ENCODE measurements around the gene FKBP10. TPM values are rescaled to one million over a fixed set of nuclear protein-coding genes. Genes with fewer than 3 reads are reported as not detected.

Gene FKBP10
- total RNA-seq, 1 experiment from 2014 or later: 68.0 TPM

DNA sequence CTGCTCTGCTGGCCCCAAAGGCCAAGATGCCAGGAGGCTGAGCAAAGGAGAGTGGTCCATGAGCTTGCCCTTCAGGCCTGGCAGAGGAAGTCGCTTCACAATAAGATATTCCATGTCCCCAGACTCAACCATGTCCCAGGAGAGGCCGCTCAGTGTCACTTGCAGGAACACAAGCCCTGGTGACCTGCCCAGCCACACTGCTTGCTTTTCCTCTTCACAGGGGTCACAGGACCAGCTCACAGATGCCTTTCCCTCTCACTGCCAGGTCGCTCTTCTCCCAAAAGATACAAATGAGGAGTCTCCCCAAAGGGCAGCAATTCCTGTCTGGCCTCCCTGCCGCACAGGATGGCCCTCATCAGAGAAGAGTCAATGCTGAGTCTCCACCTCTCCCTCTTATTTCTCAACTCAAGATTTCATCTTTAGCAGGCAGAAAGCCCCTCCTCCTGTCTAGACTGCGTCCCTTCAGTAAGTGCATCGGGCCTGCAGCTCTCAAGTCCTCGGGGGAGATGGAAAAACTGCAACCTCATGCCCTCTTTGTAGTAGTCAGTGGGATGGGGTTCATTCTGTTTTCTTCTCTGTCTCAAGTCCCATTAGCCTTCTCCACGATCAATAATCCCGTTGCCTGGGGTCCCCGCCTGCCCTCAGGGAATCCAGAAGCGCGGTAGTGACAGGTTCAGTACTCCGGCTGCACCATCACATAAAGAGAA, 31.2 kb upstream of the FKBP10 start:
- no peak for DNase-seq (ENCODE audit: low spot score)

DNA sequence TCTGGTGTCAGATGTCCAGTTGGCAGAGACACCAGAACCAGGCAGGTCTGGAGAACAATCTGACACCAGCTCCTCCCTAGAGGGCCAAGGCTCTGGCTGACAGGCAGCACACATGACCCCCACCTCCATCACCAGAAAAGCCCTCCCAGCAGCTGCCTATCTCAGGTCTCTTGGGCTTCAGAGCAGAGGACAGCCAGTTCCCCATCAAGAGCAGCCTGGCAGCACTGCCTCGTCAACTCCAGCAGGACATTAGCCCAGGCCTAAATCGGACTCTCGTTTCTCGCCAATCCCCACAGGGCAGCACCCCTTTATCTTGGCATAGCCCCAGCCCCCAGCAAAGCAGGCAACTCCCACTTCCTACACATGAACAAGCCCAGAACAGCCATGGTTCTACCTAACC, 30.7 kb upstream of the FKBP10 start:
- DNase-seq (ENCODE audit: low spot score): no peak

DNA sequence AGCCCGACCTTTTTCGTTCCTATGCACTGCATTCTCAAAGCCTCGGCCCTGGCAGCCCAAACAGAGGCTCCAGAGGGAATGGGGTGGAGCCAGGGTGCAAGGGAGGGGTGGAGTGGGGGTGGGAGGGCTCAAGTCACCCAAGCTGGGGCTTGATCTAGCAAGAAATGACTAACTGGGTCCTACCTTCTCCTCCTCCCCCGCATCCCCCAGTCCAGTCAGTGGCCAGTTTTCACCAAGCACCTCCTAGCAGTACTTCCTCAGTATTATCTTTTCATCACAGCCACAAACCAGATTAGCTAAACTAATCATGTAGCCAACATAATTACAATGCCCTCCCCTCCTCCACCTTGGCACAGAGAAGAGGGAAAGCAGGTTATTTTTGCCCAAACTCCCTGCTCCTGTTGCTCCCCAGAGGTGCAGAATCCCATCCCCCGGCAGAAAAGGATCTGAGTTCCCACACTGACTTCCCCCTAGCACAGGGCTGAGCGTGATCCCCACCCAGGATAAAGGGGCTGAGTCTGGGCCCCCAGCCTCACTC, 28.5 kb upstream of the FKBP10 start:
- DNase-seq (ENCODE audit: low spot score): peak; percentile 81

DNA sequence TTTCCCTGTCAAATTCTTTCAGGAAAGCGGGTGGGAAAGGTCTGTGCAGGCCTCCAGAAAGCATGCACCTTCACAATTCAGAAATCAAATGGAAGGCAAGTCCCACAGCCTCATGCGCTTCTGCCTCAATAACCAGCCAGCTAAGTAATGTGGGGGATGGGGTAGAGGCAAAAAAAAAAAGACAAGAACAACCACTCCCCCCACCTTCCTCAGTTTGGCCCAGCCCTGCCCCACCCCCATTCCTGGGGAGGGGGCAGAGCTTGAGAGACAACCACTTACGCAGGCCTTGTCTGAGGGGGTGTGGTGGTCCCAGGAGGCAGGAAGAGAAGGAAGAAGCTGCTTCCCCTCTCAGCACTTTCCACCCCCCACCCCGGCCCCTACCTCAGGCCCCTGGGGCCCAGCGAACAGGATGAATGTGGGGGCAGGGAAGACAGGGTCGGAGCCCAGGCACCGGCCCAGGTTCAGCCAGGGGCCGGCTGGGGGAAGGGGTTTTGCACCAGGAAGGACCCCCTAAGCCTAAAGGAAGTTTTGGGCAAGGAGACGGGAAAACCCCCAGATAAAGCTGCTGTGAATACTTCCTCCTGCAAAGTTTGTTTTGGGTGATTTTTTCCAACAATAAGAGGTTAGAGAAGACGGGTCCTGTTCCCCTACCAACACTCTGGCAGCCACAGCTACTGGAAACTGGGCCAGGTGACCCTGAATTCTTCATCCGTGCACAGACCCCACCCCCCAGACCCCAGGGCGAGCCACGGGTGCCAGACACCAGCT, 27.5 kb upstream of the FKBP10 start:
- DNase-seq (ENCODE audit: low spot score): peak; percentile 64

DNA sequence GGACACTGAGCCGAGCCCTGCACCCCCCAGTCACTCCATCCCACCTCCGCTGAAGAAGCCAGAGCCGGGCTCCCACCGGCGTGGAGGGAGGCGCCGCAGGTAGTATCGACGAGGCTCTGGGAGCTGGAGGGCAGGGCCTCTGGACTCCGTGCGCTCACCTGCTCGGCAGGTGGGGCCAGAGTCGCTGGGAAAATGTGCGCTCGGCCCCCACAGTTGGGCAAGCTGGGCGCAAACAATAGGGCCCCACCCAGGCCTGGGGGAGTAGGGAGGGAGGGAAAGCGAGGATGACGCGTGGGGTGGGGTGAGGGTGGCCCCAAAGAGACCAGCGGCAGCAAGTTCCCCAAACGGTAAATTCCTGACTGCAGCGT, 27.0 kb upstream of the FKBP10 start:
- peak; percentile 92 for DNase-seq (ENCODE audit: low spot score)

DNA sequence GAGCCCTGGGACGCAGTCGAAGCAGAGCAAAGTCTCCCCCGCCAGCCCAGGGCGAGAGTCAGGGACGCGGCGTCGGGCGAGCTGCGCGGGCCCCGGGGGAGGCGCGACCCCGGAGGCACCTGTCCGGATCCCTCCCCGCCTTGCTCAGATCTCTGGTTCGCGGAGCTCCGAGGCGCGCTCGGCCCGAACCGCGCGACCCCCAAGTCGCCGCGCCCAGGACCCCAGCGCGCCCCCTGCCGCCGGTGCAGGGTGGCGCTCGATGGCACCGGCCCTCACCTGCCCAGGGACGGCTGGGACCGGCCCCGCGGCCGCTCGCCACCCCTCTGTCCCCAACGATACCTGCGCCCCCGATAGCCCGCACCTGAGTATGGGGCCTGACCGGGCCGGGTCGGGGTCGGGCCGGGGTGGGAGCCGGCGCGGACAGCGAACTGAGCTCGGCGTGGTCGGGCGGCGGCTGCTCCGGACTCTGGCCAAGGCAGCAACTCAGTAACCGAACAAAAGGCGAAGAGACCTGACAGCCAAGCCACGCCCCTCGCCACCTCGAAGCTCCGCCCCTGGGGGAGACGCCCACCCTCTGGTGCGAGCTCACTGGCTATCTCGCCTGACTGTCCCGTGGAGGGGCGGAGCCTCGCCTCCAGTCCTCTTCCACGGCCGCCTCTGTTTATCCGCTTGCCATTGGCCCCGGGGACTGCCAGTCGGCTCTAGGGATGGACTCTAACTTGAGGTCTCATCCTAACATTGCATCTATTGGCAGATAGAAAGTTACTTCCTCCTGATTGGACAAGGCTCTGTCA, 26.4 kb upstream of the FKBP10 start, which contains the start of gene JUP:
Gene JUP, minus strand, starts transcription at position 485 of the 794 bp plus-strand sequence. CDS start 14,857 bp downstream, outside the sequence.
- DNase-seq (ENCODE audit: low spot score): peak; percentile 99

DNA sequence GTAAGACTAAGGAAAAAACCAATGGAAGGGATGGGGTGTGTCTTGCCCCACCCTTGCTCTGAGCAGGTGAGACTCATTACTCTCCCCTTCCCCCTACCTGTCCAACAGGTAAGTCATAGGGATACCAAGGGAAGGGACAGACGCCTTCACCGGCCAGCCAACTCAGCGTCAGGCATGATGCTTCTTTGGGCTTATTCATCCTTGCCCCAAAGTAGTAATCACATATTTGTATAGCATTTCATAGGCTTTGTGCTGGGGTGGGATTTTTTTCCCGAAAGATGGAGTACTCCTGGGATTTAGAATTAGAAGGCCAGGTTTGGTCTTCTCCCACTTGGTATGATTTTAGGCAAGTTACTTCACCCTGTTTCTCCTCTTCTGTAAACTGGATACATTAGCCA, 25.8 kb upstream of the FKBP10 start:
- no peak for DNase-seq (ENCODE audit: low spot score)

DNA sequence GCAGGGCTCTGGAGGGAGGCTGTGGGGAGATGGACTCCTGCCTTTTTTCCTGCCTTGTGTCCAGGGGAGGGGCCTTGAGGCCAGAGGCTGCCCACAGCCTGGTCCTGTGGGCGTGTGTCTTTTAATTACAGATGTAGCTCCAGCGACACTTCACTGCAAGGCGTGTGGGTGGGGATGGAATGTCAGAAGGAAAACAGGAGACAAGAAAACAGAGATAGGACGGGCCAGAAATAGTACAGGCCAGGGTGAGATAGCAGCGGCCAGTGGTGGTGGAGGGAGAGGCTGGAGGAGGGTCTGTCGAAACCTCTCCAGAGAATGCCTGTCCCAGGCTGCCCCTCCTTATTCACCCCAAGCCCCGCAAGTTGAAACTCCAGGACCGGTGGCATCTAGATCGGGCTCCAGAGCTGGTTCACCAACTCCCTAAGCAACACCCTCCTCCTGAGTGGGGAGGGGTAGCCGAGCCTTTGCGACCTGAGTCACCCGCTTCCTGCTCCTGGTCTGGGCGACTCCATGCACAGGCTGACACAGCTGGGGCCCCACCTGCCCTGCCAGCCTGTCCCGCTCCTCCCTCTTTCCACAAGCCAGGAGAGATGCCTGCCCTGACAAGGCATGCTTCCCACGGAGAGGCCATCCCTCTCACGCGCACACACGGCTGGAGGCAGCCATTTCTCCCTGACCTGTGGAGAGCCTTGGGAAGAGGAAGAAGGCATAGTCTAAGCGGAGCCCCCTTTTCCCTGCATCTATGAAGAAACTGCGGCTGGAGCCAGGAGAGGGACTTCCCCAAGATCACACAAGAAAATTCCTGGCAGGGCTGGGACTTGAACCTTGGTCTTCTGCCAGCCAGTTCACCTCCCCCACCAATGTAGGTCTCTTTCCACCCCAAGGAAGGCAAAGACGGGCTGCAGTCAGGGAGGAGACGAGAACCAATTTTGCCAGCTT, 19.7 kb upstream of the FKBP10 start:
- peak; percentile 96 for DNase-seq (ENCODE audit: low spot score)

DNA sequence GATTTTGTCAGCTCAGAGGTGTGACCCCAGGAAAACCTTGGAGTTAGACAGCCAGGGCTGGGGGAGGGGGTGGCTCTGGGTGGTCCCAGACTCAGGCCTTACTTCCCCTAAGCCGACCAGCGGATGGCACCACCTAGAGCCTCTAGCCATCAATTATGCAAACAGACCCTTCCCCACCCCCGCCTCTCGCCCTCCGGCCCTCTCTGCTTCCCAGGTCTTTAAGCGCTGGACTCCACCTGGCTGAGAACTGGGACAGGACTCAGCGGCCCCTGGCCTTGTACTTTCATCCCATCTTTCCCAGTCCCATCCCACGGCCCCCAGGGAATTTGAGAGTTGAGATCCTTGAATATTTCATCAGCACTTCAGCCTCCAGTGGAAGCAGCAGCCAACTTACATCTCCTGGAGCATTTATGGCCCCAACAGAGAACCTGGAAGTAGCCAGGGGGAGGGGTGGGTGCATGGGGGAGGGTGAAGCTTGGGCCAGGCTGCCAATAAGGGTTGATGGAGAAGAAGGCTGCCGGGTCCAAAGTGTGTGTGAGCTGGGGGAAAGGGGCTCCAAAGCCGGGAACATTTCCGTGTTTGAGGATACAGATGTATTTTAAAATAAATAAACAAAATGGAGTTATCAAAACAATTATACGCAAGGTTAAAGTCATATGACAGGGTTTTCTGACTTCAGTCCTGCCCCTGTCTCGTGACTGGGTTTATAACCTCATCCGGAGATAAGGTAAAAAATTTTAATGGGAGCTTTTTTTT, 18.8 kb upstream of the FKBP10 start:
- DNase-seq (ENCODE audit: low spot score): peak; percentile 29

DNA sequence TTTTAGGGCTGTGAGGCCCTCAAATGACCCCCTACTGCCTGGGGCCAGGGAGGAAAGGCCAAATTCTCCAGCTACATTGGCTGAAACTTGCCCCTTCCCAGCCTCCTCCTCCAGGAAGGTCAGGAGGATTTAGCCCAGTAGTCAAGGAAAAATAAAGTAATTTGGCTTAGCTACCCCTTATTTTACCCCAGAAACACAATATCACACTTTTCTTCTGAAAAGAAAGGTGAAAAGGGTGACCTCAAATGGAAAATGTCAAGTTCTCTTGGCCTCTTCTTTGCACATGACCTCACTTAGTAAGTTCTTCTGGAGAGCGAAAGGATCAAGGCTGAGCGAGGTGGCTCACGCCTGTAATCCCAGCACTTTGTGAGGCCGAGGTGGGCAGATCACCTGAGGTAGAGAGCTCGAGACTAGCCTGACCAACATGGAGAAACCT, 18.2 kb upstream of the FKBP10 start:
- DNase-seq (ENCODE audit: low spot score): no peak

DNA sequence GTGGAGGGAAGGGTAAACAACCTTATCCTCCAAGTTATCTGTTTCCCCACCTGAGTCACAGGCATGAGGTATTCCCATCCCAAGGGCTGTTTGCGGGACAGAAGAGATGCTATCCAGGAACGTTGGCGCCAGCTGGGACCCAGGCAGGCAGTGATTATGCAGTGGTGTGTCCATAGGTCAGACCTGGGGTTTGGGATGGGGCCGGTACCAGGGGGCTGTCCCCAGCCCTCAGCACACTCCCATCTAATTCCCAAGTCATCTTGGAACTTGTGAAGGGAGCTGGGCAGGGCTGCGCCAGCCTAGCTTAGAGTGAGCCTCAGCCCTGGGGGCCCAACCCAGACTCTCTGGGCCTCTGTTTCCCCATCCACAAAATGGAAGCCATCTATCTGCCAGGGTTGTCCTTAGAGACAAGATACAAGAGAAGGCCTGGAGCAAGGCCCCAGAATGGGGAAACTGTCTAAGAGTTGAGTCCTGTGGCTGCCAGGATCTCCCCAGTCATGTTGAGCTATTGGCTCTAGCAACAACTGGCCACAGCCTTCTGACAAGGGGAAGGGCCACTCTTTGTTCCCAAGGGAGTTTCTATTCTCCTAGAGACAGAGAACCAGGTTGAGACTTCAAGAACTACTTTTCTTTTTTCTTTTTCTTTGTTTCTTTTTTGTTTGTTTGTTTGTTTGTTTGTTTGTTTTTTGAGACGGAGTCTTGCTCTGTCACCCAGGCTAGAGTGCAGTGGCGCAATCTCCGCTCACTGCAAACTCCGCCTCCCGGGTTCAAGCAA, 16.5 kb upstream of the FKBP10 start:
- DNase-seq (ENCODE audit: low spot score): no peak

DNA sequence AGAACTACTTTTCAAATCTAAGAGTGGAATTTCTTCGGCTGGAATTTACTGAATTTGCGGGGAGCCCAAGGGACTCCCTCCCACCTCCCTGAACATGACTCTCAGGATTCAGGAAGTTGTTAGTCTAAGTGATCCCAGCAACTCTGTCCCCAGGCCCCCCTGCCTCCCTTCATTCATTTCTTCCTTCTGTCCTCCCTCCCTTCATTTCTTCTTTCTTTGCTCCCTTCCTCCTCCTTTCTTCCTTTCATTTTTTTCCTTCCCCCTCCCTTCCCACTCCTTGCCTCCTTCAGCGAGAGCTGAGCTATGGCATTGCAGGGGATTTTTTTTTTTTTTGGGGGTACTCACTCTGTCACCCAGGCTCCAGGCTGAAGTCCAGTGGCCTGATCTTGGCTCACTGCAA, 15.4 kb upstream of the FKBP10 start:
- no peak for DNase-seq (ENCODE audit: low spot score)

DNA sequence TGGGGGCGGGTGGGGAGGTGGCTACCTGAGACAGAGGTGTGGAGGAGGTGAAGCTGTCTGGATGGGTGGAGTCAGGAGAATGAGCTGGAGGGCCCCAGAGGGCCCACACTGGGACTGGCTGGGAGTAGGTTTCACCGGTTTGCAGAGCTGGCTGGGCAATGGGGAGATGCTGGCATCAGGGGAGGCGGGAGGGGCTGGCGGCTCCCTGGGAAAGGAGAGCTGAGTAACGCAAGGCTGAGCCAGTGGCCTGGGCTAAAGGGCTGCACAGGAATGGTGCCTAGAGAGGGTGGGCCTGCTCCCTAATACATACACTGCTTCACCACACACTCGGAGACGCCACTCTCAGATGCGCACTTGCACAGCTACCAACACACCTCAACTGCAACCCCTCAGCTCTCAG, 13.4 kb upstream of the FKBP10 start:
- no peak for DNase-seq (ENCODE audit: low spot score)

DNA sequence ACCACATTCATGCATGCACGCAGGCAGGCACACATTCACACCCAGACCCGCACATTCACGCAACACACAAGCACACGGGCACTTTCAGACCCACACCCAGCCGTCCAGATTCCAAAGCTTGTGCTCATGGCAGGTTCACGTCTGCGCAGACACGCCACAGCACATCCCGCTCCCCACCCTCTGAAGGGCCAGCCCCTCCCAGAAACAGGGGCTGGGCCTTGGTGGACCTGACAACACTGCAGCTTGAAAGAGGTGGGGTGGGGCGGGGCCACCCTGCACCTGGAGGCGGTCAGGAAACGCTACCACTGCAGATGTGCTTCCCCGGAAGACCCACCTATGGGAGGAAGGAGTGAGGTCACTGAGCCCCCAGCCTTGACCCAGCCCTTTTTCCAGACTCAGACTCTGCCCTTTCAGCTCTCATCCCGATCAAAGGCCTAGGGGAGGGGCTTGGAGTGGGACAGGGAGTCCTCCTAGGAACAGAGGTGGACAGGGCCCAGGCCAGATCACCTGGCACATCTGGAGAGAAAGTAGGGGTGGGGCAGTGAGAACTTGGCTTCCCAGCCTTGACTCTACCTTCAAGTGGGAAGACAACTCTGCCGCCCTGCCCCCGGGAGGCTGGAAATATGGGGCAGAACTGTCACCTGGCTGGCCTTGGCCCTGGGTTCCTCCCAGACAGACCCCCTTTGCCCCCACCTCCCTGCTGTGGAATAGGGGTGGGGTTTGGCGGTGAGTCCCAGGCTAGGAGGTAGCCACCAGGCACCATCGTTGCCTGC, 12.0 kb upstream of the FKBP10 start:
- peak; percentile 92 for DNase-seq (ENCODE audit: low spot score)

DNA sequence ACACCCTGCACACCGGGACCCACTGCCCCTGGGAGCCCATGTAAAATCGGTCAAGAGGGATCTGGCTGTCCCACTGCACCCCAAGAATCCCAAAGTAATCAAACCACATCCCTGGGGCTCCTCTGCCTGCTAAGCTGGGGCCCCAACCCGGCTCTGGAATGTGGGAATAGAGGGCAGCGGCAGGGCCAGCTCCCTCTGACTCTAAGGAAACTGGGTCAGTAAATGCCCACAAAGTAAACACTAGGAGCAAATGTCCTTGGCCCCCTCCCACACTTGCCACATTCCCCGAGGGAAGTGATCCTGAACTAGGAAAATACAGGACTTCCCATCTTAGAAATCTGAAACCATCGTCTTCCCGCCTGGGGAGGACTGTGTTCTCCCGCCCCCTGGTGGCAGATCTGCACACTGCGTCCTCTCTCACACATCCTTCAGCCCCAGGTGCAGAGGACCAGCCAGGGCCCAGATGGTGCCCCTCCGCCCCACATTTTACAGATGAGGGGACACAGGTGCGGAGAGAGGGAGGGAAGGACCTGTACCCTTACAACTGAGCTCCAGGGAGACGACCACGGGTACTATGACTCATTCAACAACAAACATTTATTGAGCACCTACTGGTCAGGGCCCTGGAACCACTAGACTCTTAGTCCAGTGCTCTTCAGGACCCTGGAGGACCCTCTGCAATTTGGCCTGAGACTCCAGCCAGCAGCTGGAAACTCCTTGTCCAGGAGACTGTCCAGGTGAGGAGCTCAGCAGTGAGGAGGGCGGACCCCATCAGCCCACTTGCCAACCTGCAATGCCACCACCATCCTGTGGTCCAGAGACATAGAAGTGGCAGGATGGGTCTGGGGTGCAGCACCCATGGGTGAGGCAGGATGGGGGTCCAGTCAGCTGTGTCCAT, 11.2 kb upstream of the FKBP10 start:
- DNase-seq (ENCODE audit: low spot score): peak; percentile 93

DNA sequence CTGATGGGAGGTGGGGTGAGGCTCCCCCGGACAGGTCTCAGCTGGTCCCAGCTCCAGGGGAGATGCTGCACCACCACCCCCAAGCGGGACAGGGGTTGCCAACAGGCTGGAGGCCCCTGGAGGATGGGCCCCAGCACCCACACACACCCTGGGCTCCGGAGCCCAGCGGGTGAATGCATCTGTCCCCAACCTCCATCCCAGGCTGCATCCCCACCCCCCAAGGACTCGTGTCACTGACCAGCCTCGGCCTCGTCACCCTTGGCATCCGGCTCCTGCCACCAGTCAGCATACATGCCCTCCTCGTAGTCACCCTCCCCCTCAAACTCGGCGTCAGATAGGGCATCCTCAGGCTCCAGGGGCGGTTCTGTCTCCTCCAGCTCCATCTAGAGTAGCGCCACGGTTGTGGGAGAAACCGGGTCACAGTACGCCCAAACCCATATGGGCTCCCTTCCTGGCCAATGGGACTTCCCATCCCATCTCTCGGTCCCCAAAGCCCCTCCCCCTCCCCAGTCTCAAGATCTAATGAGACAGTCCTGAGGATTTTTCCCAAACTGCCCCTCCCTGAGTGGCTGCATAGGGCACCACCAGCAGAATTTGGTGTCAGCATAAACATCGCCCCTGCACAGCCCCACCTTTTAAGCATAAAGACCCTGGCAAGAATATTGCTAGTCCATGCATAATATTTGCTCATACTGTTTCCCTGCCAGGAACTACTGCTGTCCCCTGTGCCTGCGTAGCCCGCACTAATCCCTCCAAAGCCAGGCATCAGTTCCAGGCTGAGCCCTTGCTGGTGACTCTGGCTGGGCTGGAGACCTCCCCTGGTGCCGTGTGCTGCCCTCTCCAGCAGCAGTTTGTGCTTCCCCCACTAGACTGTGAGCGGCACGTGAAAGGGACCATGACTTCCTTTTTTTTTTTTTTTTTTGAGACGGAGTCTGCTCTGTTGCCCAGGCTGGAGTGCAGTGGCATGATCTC, 9.5 kb upstream of the FKBP10 start:
- no peak for DNase-seq (ENCODE audit: low spot score)
